ENCODE measurements around the gene SS18.

SS18 gene

GRCh38 chr18:25985707-25986394, 104.6 kb downstream of the SS18 start:
- ChIA-PET POLR2A (no interaction called here), CTCF (no interaction called here)
- no peak overlapping the region for H3K4me3 ChIP-seq (ENCODE audit: low read depth, low read length)
- no peak for TF ChIP-seq CTCF (IDR thresholded peaks at IDR 0.05; ENCODE audit: insufficient read depth, low read length, missing control alignments)
- DNase-seq (ENCODE audit: low read depth, low spot score), result no peak

GRCh38 chr18:25983730-25984129, 106.7 kb downstream of the SS18 start:
- ChIA-PET CTCF (no interaction called here), POLR2A (no interaction called here)
- DNase-seq (ENCODE audit: low read depth, low spot score), result no peak
- no peak for TF ChIP-seq CTCF (IDR thresholded peaks at IDR 0.05; ENCODE audit: insufficient read depth, low read length, missing control alignments)
- no peak overlapping the region for H3K4me3 ChIP-seq (ENCODE audit: low read depth, low read length)

GRCh38 chr18:25982961-25983360, 107.5 kb downstream of the SS18 start:
- no peak overlapping the region for H3K4me3 ChIP-seq (ENCODE audit: low read depth, low read length)
- CTCF ChIA-PET, result no interaction called here
- POLR2A ChIA-PET, result no interaction called here

GRCh38 chr18:25982153-25982552, 108.3 kb downstream of the SS18 start:
- ChIA-PET POLR2A (no interaction called here), CTCF (no interaction called here)
- TF ChIP-seq CTCF (IDR thresholded peaks at IDR 0.05; ENCODE audit: insufficient read depth, low read length, missing control alignments), result no peak
- no peak for DNase-seq (ENCODE audit: low read depth, low spot score)
- H3K4me3 ChIP-seq (ENCODE audit: low read depth, low read length), result no peak overlapping the region

More at GRCh38 chr18:25982961-25983360, 107.5 kb downstream of the SS18 start:
- no peak for DNase-seq (ENCODE audit: low read depth, low spot score)
- no peak for TF ChIP-seq CTCF (IDR thresholded peaks at IDR 0.05; ENCODE audit: insufficient read depth, low read length, missing control alignments)

- H3K4me3 ChIP-seq (ENCODE audit: low read depth, low read length), result no peak overlapping the region
- ChIA-PET POLR2A (no interaction called here), CTCF (no interaction called here)
- TF ChIP-seq CTCF (IDR thresholded peaks at IDR 0.05; ENCODE audit: insufficient read depth, low read length, missing control alignments), result no peak
- no peak for DNase-seq (ENCODE audit: low read depth, low spot score)
Observed at GRCh38 chr18:25979369-25980040, 110.9 kb downstream of the SS18 start.

- ChIA-PET POLR2A (no interaction called here), CTCF (no interaction called here)
- no peak for TF ChIP-seq CTCF (IDR thresholded peaks at IDR 0.05; ENCODE audit: insufficient read depth, low read length, missing control alignments)
- no peak for DNase-seq (ENCODE audit: low read depth, low spot score)
- no peak overlapping the region for H3K4me3 ChIP-seq (ENCODE audit: low read depth, low read length)
Observed at GRCh38 chr18:25976554-25976953, 113.9 kb downstream of the SS18 start.
